ENCODE data around the gene NINL. TPM values are rescaled to one million over a fixed set of nuclear protein-coding genes. Genes with fewer than 3 reads are reported as not detected.
"Not testable (repeated sequence)": the region's sequence is repeated elsewhere in the genome, so short reads cannot be mapped to it uniquely, and the experiment has no call there.

Gene NINL
- total RNA-seq, 1 experiment from 2014 or later = 1.2 TPM

DNA sequence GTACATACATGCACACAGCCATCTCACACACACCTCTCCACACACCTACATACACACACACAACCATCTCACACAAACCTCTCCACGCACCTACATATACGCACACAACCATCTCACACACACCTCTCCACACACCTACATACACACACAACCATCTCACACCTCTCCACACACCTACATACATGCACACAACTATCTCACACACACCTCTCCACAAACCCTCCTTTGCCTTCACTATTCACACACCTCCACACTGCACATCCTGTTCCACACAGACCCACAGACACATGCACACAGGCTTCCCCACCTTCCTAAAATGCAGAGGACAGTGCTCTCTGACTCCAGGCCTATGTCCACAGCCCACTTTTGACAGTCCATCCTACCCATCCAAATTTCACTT is 16.3 kb upstream of the NINL start:
- no peaks in the 10 kb centered on the region for H3K27me3 Mint-ChIP-seq (ENCODE audit: insufficient read depth, unreplicated experiment)
- ChIA-PET CTCF (interaction anchor here (0.6 kb wide), 1 partner anchor 131 kb away, joined by 3 read pairs; no protein-coding TSS in a partner anchor), POLR2A (no interaction called here)
- intact Hi-C loops (cut with micrococcal nuclease) = no loop called here
- no peak for DNase-seq (ENCODE audit: unreplicated experiment)
- peaks cover 8% of the 10 kb centered on the region for H3K9me3 Mint-ChIP-seq (ENCODE audit: unreplicated experiment)
- no peaks in the 10 kb centered on the region for H3K4me1 Mint-ChIP-seq (ENCODE audit: insufficient read depth, unreplicated experiment)
- no peak overlapping the region for H3K4me3 Mint-ChIP-seq (ENCODE audit: unreplicated experiment)
- no peaks in the 10 kb centered on the region for H3K36me3 Mint-ChIP-seq (ENCODE audit: insufficient read depth, unreplicated experiment)
- no peak for TF ChIP-seq CTCF (IDR thresholded peaks at IDR 0.05; ENCODE audit: unreplicated experiment)
- no TSS peak for BruUV-seq (replicated peaks)
- no peak overlapping the region for H3K27ac Mint-ChIP-seq (ENCODE audit: low read depth, unreplicated experiment)

DNA sequence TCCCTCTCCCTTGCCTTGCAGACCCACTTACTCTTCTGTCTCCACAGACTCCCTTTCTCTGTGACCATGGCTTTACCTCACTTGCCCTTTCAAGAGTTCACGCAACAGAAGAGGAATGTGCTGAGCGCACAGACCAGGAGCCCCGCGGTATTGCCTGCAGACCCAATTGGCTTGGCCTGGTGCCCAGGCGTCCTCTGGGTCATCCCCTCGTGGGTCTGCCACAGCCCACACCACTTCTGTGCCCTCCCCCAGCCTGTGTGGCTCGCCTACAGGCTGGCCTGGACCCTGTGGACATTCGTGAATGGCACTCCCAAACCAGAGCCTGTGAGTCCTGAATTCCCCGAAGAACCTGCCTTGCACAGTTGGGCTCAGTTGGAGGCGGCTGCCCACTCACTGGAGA is 15.3 kb upstream of the NINL start:
- intact Hi-C loops (cut with micrococcal nuclease) = no loop called here
- ChIA-PET POLR2A (no interaction called here), CTCF (no interaction called here)
- no peak for DNase-seq (ENCODE audit: unreplicated experiment)
- BruUV-seq (replicated peaks) = no TSS peak
- H3K27ac Mint-ChIP-seq (ENCODE audit: low read depth, unreplicated experiment) = no peak overlapping the region
- H3K9me3 Mint-ChIP-seq (ENCODE audit: unreplicated experiment) = peaks cover 8% of the 10 kb centered on the region
- TF ChIP-seq CTCF (IDR thresholded peaks at IDR 0.05; ENCODE audit: unreplicated experiment) = no peak
- H3K27me3 Mint-ChIP-seq (ENCODE audit: insufficient read depth, unreplicated experiment) = no peaks in the 10 kb centered on the region
- no peaks in the 10 kb centered on the region for H3K4me1 Mint-ChIP-seq (ENCODE audit: insufficient read depth, unreplicated experiment)
- H3K4me3 Mint-ChIP-seq (ENCODE audit: unreplicated experiment) = no peak overlapping the region
- H3K36me3 Mint-ChIP-seq (ENCODE audit: insufficient read depth, unreplicated experiment) = no peaks in the 10 kb centered on the region

GRCh38 chr20:25592135-25592852 is 7.0 kb upstream of the NINL start:
- ChIA-PET CTCF (interaction anchor here (0.7 to 1.3 kb wide), 3 partner anchors 12 to 166 kb away, joined by 3 to 5 read pairs (median 3); no protein-coding TSS in a partner anchor), POLR2A (interaction anchor here (0.6 to 1.3 kb wide), 2 partner anchors 12 to 233 kb away, joined by 3 to 6 read pairs; no protein-coding TSS in a partner anchor)
- no peak for TF ChIP-seq CTCF (IDR thresholded peaks at IDR 0.05; ENCODE audit: unreplicated experiment)
- H3K4me3 Mint-ChIP-seq (ENCODE audit: unreplicated experiment) = no peak overlapping the region
- no peaks in the 10 kb centered on the region for H3K4me1 Mint-ChIP-seq (ENCODE audit: insufficient read depth, unreplicated experiment)
- no peaks in the 10 kb centered on the region for H3K36me3 Mint-ChIP-seq (ENCODE audit: insufficient read depth, unreplicated experiment)
- H3K27me3 Mint-ChIP-seq (ENCODE audit: insufficient read depth, unreplicated experiment) = no peaks in the 10 kb centered on the region
- H3K27ac Mint-ChIP-seq (ENCODE audit: low read depth, unreplicated experiment) = no peak overlapping the region
- H3K9me3 Mint-ChIP-seq (ENCODE audit: unreplicated experiment) = no peaks in the 10 kb centered on the region
- DNase-seq (ENCODE audit: unreplicated experiment) = no peak
- BruUV-seq (replicated peaks) = no TSS peak
- intact Hi-C loops (cut with micrococcal nuclease) = no loop called here

GRCh38 chr20:25590778-25591177 is 5.4 kb upstream of the NINL start:
- H3K4me1 Mint-ChIP-seq (ENCODE audit: insufficient read depth, unreplicated experiment); H3K27me3 Mint-ChIP-seq (ENCODE audit: insufficient read depth, unreplicated experiment); intact Hi-C loops (cut with micrococcal nuclease); DNase-seq (ENCODE audit: unreplicated experiment); H3K36me3 Mint-ChIP-seq (ENCODE audit: insufficient read depth, unreplicated experiment); H3K9me3 Mint-ChIP-seq (ENCODE audit: unreplicated experiment); H3K27ac Mint-ChIP-seq (ENCODE audit: low read depth, unreplicated experiment); H3K4me3 Mint-ChIP-seq (ENCODE audit: unreplicated experiment); POLR2A ChIA-PET; BruUV-seq (replicated peaks): not testable (repeated sequence)
- CTCF ChIA-PET = interaction anchor here (0.7 kb wide), 1 partner anchor 12 kb away, joined by 3 read pairs; no protein-coding TSS in a partner anchor
